ENCODE data around the gene GJA4. TPM values are rescaled to one million over a fixed set of nuclear protein-coding genes. Genes with fewer than 3 reads are reported as not detected.
A peak's percentile ranks its signal among the peaks of the same experiment; 100 is the strongest.

Gene GJA4
- total and polyA plus RNA-seq, 2 of the 13 experiments (the other 11 are each of a cell fraction or from before 2014, with no cell fraction given) = not detected

GRCh38 chr1:34759503-34760357 is 33.1 kb upstream of the GJA4 start, which contains the start of gene GJB4:
GJB4 (plus strand) TSS chr1:34759740; CDS start chr1:34761255, 1,515 bp downstream.
- H4K20me1 ChIP-seq (ENCODE audit: insufficient read depth, low read length) = no peaks in the 10 kb centered on the region
- POLR2A ChIA-PET = no interaction called here
- BruUV-seq (replicated peaks) = no TSS peak
- CTCF ChIA-PET (ENCODE audit: low intra/inter-chr PET ratio, low total read pairs) = no interaction called here
- in situ Hi-C loops (cut with HindIII; ENCODE audit: extremely low pct_ligation_motif_present, low pct_unique_long_range_greater_than_20kb) (no loop called here), intact Hi-C loops (cut with micrococcal nuclease; ENCODE audit: unreplicated experiment) (no loop called here)
- H2AFZ ChIP-seq (ENCODE audit: low read length) = no peak within 1 kb of the TSS
- FAIRE-seq = no peak
- H3K36me3 ChIP-seq (replicated peaks in 1 of 2; ENCODE audit: control insufficient read depth in 1 of 2, insufficient read depth in 2 of 2, low read length in 2 of 2) = no peaks in the 10 kb centered on the region
- H3K4me3 ChIP-seq (replicated peaks in 1 of 3; ENCODE audit: insufficient read depth in 1 of 3, low read depth in 2 of 3, low read length in 3 of 3) = no peak within 1 kb of the TSS
- H3K4me1 ChIP-seq (ENCODE audit: insufficient read depth, low read length) = no peaks in the 10 kb centered on the region
- no peaks in the 10 kb centered on the region for H3K79me2 ChIP-seq (ENCODE audit: insufficient read depth, low read length)
- no peaks in the 10 kb centered on the region for H3K9me3 ChIP-seq (ENCODE audit: low read length)
- H3K9ac ChIP-seq (ENCODE audit: insufficient read depth, low read depth, low read length) = no peak within 1 kb of the TSS
- peak; percentile 33; the same call in 2 of the 3 replicates for ATAC-seq
- no peak within 1 kb of the TSS for H3K4me2 ChIP-seq (ENCODE audit: low read depth, low read length)
- H3K27ac ChIP-seq (ENCODE audit: extremely low read length, insufficient read depth, low read length) = no peak within 1 kb of the TSS
- no peak for DNase-seq (ENCODE audit: low spot score)
- peaks cover 3 to 62% of the 10 kb centered on the region in 2 experiments; a peak in 3 of 5 replicates for H3K27me3 ChIP-seq (ENCODE audit: control insufficient read depth in 1 of 2, insufficient read depth in 2 of 2, low read length in 2 of 2)
- WGBS (ENCODE audit: low lambda C conversion rate) = 10% methylated on average over 5 of the region's 10 CpGs
- TF ChIP-seq ZNF136 (CRISPR knock-in tag; IDR thresholded peaks at IDR 0.05; ENCODE audit: low read depth) = no peak
- TF ChIP-seq HOXA9 (CRISPR knock-in tag; IDR thresholded peaks at IDR 0.05; ENCODE audit: borderline replicate concordance) = no peak
- TF ChIP-seq ZNF746 (CRISPR knock-in tag; IDR thresholded peaks at IDR 0.05) = no peak
- no peak for TF ChIP-seq KLF12 (CRISPR knock-in tag; IDR thresholded peaks at IDR 0.05; ENCODE audit: borderline replicate concordance)
- TF ChIP-seq ZNF879 (CRISPR knock-in tag; IDR thresholded peaks at IDR 0.05) = no peak
- no peak for TF ChIP-seq ZBTB10 (CRISPR knock-in tag; IDR thresholded peaks at IDR 0.05; ENCODE audit: borderline replicate concordance)
- TF ChIP-seq DNMT1 (CRISPR knock-in tag; IDR thresholded peaks at IDR 0.05) = no peak
- no peak for TF ChIP-seq ZNF414 (CRISPR knock-in tag; IDR thresholded peaks at IDR 0.05)
- TF ChIP-seq MLX (CRISPR knock-in tag; IDR thresholded peaks at IDR 0.05) = no peak
- TF ChIP-seq ZHX1 (CRISPR knock-in tag; IDR thresholded peaks at IDR 0.05; ENCODE audit: low read depth) = no peak
- no peak for TF ChIP-seq ZNF275 (CRISPR knock-in tag; IDR thresholded peaks at IDR 0.05; ENCODE audit: borderline replicate concordance)
- no peak for TF ChIP-seq PRDM4 (CRISPR knock-in tag; IDR thresholded peaks at IDR 0.05; ENCODE audit: borderline replicate concordance)

Data from HepG2 (cell line).